Left lobe of liver (tissue), 2 donors: ENCODE measurements around the gene WRNIP1. TPM values are rescaled to one million over a fixed set of nuclear protein-coding genes. Genes with fewer than 3 reads are reported as not detected.

Experiments used
- ATAC-seq: fragments of 200-7000 bp; cut with Tn5 transposase; one replicate; pipeline ENCODE4 v1.9.1; 2020; ENCODE audit warnings: mild to moderate bottlenecking, moderate library complexity
- DNase-seq: peaks from one replicate; pipeline ENCODE4 v3.0.0-alpha.2; 2020; ENCODE audit warnings: low spot score
- total RNA-seq: library from RNA; stranded (reverse); gene quantifications from one replicate; pipeline ENCODE4 v1.2.1, GENCODE V29; 2021
- donor health status: DM: no; HTN: no; CAD: no; lungs with moderate emphysema.
- donor health status: DM: no; HTN: yes; CAD: no.

The WRNIP1 gene
- total RNA-seq, result 16.5 TPM

DNA sequence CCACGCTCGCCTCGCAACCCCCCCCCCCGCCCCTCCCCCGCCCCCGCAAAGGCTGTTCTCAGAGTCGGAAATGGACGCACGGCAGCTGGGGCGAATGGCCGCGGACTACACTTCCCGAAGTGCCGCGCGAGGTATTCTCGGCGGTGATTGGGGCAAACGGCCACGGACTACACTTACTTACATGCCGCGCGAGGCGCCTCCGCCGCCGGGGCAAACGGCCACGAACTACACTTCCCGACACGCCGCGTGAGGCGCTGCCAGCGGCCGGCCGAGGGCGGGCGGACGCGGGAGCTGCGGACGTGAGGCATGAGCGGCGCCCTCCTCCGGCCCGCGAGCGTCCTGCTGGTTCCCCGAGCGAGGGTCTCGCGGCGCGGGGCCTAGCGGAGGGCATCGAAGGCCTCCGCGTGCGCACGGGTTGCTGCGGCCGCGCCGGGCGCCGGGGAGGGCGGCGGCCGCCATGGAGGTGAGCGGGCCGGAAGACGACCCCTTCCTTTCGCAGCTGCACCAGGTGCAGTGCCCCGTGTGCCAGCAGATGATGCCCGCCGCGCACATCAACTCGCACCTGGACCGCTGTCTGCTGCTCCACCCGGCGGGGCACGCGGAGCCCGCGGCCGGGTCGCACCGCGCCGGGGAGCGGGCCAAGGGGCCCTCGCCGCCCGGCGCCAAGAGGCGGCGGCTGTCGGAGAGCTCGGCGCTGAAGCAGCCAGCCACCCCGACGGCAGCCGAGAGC lies at the start of gene WRNIP1:
Gene WRNIP1 (plus strand): TSS at position 228 of the 730 bp plus-strand sequence. CDS start 230 bp downstream, at position 458.
- DNase-seq (peak; percentile 99), ATAC-seq (peak; percentile 88)

DNA sequence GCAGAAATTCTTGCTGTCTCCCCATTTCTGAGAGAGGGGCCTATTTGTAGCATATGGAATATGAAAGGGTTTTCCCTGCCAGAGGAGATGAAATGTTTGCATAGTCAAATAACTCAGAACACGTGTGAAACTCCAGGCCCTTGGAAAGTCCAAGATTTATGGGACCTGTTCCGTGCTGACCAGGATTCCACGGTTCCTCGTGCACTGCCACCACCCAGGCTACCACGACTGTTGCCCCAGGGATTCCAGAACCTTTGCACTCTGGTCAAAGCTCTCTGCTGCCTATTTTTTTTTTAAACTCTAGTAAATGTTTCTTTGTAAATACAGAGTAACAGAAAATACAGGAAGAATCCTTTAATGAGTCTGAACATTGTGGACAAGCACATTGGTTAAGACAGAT lies 49.5 kb upstream of the WRNIP1 start:
- peak; percentile 50 for DNase-seq
- ATAC-seq, result peak; percentile 91

DNA sequence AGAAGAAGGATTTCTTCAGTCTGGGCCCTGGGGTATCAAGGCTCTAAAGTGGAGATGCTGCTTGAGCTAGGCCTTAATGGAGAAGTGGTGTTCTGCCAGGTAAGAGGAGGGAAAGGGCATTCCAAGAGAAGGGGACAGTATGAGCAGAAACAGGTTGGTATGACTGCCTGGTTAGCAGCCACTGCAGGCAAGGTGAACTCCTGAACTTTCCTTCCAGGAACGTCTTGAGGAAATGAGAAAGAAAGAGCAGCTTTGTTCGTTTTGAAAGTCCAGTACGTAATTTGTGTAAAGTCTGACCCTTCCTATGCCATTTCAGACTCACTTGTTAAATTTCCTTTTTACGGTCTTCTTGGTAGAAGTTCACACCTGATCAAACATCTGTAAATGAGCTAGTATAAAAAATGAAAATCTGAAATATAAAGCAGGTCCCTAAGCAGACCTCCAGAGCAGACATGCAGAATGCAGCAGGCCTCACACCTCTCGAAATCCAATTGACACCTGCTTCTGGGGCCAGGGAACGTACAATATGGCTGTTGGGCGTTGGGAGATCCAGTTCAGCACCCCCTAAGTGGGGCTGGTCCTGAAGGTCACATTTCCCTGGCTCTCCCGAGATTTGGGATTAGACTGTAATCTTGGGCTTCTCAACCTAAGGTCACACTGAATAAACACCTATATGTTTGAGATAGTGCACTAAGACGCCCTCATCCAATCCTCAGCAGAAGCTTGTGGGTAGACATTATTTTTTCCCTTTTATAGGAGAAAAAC lies 48.1 kb upstream of the WRNIP1 start:
- ATAC-seq, result no peak
- no peak for DNase-seq

- ATAC-seq (no peak), DNase-seq (no peak)
Measured at GRCh38 chr6:2718334-2719092, 46.7 kb upstream of the WRNIP1 start.

DNA sequence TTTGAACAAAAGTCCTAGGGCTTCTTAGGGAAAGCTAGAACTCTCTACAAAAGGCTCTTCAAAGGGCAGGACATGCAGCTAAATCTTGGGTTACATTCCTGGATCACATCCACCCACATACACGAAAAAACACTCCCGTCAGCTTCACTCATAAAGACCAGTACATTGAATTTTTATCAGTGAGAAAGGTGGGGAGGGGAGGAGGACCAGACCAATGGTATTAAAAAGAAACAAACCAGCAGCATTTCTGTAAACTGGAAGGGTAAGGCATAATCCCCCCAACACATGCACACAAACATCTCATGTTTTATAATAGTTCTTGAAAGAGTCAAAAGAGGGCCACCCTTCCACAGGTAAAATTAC lies 46.1 kb upstream of the WRNIP1 start:
- ATAC-seq (no peak), DNase-seq (no peak)

DNA sequence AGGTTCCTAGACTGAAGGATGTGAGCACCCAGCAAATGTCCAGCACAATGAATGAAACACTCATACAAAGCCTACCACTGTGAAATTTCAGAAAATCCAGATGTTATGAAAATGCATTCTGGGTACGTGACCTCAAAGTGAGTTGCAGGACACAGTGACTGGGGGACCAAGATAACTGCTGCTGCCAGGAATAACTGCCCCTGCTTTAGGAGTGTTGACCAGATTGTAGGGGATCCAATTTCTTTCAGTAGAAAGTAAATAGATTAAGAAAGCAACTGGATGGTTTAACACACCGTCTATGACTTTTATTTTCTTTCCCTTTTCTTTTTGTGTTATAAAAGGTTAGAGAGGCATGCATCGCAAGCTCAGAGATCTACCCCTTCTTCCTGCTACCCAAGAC lies 44.0 kb upstream of the WRNIP1 start:
- DNase-seq, result no peak
- no peak for ATAC-seq

GRCh38 chr6:2725364-2725988 lies 39.7 kb upstream of the WRNIP1 start:
- ATAC-seq (no peak), DNase-seq (no peak)

DNA sequence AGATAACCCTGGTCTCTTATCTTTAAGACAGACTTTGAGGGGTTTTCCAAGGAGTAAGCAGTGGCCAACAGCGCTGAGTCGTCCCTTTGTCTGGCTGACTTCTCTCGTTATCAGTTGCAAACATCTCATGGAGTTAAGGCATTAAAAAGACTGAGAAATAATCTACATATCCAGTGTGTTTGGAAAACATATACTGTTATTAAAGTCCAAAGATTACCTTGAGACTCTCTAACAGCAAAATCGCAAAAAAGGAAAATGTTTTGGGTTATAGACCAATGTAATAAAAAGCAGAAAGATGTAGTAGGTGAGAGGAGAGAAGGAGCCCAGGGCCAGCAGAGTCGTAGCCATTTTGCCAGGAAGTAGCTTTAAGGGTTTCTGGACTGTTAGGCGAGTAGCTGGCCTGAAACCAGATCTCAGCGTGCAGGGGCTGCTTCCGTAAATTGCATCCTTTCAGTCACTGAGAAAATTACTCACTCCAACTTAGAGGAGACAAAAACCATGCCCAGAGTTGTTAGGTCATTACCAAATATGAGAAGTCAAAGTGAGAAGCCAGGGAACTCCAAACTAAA lies 39.1 kb upstream of the WRNIP1 start:
- DNase-seq, result no peak

DNA sequence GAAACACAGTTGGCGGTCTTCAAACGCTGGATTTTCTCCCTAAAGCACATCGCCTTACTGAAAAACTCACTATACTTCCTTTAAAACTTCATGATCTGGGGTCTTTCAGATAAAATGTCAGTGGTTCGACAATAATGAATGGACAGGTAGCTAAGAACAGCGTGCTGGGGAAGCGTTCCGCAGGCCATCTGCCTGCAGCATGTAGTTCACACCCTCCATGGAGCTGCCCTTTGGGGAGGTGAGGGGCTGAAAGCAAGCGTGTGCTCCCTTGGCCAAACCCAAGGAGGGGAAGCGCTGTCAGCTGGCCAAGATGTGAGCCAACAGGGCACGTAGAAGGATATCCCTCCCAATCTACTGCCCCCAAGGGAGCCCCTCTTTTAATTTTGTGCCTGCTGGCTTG lies 35.3 kb upstream of the WRNIP1 start:
- DNase-seq (no peak), ATAC-seq (no peak)

More for the DNA sequence above, 39.1 kb upstream of the WRNIP1 start:
- peak; percentile 27 for ATAC-seq

DNA sequence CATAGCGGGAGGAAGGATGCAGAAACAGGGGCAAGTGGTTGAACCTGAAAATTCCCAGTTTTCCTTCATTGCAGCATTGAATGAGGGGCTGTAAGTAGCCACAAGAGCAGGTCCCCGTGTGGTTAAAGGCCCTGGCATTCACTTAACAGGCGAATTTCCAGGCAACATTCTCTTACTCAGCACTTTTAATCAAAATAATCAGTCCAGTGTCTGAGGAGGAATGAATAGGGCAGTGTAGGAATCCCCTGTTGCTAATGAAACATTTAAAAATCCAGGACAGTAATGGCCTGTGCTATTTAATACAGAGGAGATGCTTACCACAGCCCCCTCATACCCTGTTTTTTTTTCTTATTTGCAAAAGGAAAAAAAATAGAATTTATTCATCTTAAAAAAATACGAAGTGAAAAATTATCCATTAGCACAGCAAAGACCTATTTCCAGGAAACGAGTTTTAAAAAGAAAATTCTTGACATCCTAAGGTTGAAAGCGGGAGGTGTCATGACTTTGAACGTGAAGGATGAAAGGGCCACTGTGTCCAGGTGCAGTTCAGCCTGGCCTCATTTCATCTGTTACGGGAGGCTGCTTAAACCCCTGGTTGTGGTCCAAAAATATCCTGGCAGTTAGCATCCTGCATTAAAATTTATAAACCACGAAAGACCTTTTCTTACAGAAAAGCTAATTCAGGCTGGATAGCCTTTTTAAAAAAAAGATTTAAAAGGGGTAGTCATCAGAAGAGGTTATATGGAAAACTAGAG lies 34.7 kb upstream of the WRNIP1 start:
- DNase-seq (no peak), ATAC-seq (no peak)

DNA sequence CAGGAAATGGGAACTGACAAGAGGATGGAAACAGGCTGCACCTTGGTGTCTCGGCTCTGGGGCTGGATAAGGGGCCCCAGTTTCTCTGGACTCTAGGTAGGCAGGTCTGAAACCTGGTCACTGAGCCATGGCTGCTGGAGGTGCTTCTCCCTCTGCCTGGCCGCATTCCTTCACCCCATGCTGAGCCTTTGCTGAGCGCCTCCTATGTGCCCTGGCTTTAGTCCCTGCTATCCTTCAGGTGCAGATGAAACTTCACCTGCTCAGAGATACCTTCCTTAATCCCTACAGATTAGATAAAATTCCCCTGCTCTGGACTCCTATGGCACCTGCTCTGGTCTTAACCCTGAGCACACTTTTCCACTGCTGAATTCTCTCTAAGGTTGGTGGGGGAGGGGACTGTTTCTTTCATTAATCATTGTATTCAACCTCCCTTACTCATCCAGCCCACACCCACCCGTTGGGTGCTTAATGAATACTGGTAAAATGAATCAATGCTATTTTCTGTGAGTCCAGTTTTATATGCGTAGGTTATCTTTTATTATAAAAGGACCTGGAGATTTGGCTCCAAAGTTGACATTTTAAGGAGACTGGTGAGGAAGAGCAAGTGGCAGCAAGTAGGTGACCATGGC lies 33.8 kb upstream of the WRNIP1 start:
- ATAC-seq, result no peak
- no peak for DNase-seq

- ATAC-seq (no peak), DNase-seq (no peak)
Measured at GRCh38 chr6:2732503-2733089, 32.6 kb upstream of the WRNIP1 start.

DNA sequence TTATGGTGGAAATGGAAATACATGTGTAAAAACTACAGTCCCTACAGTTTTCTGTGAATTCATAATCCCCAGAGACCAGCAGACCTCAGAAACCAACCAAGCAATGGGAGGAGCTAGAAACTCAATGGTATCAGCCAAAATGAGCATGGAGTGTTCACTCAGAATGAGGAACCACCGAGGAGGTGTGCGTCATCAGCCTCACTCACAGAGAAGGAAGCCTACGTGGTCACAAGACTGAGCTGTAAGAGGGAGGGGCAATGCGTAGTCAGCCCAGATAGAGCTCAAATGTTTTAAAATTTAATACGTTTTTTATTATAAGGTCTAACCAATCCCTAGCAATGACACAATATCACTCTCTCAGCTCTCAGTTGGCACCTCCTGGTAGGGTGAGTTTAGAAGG lies 31.9 kb upstream of the WRNIP1 start:
- ATAC-seq, result peak; percentile 49
- DNase-seq, result no peak

DNA sequence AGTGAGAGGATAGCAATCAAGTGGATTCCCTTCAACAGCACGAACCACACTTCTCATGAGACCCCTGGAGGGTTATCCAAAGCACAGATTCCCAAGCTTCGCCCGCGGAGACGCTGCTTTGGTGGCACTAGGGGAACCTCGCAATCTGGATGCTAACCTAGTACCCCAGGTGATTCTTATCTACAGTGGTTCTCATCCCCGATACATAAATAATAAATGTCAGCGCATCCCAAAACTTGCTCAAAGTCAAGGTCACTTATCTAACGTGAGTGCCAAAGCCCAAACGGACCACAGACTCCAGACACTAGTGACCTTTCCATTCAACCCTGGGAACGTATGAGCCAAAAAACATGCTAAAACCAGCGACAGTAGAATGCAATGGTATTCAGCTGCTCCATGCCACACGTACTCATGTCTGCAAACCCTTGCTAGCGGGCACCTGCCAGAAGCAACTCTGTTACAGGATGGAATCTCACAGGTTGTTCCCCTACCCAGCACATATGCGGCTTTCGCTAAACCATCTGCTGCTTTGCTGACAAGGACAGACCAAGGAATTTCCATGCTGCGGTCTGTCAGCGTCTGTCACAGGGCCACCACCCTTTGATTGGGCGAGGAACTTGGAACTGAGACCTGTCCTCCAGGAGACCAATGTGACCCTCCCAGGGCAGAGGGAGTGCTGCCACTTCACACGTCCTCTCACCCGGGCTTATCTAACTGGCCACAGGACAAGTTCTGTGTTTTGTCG lies 31.3 kb upstream of the WRNIP1 start:
- DNase-seq (no peak), ATAC-seq (no peak)

DNA sequence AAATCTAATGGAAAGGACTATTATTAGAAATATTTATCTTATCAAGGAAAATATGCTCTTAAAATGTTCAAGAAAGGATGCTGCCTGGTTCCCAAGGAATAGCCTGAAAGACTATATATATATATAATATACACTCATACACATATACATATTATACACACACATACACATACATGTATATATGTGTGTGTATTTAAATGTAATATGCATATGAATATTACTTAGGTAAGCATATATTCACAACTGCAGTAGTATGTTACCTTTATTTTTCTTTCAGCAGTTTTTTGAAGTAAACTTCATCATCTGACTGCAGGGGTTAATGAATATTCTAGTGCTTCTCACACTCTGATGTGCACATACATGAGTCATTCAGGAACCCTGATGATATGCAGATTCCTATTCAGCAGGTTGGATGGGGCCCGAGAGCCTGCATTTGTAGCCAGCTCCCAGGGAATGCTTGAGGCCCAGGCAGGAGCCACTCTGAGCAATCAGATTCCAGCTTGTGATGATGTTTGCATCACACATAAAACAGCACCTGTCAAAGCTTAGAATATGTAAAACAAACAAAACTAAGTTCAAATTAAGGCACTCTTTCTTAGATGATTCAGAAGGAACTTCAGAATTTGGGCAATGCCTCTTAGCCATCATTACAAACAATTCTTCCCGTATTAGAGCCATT lies 30.6 kb upstream of the WRNIP1 start:
- ATAC-seq (no peak), DNase-seq (no peak)

GRCh38 chr6:2737885-2738284 lies 27.3 kb upstream of the WRNIP1 start:
- ATAC-seq (no peak), DNase-seq (no peak)

DNA sequence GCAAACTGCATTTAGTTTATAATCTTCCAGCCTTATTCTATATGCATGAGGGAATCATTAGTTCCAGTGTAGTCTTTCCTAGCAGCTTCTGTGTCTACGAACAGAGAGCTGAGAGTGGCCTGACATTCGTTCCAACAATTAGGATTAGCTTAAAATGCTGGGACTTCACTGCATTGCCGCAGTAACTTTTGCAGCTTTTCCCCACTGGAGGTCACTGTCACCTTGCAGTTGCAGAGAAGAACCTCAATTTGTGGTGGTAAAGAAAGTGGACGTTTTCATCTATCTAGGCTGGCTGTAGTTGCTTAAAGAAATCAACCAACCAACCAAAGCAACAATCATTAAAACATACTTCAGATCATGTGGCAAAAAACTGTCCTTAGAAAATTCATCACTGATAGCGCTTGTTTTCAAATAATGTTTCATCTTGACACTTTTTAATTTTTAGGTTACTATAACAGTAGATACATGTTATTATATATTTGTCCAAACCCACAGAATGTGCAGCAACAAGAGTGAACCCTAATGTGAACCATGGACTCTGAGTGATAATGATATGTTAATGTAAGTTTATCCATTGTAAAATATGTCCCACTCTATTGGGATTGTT lies 26.7 kb upstream of the WRNIP1 start:
- ATAC-seq (peak; percentile 91), DNase-seq (no peak)

- ATAC-seq (no peak), DNase-seq (no peak)
Measured at GRCh38 chr6:2739335-2739734, 25.9 kb upstream of the WRNIP1 start.
